Nephron (organoid): ENCODE data around the gene MPHOSPH9.
A peak's percentile ranks its signal among the peaks of the same experiment; 100 is the strongest.

Experiments
- H3K27ac Mint-ChIP-seq, 3 experiments: 2 replicates each; pipeline ENCODE4 v1.8.0; 2020; ENCODE audit warnings: mixed read lengths in 3 of 3, mild to moderate bottlenecking in 2 of 3, moderate library complexity in 1 of 3
- H3K27me3 Mint-ChIP-seq: 2 replicates; pipeline ENCODE4 v1.8.0; 2021; ENCODE audit warnings: low read depth, mild to moderate bottlenecking, moderate library complexity, mixed read lengths
- H3K36me3 Mint-ChIP-seq: 2 replicates; pipeline ENCODE4 v1.8.0; 2020; ENCODE audit warnings: low read depth, mixed read lengths
- H3K4me1 Mint-ChIP-seq: 2 replicates; pipeline ENCODE4 v1.8.0; 2020; ENCODE audit warnings: mixed read lengths
- H3K4me3 Mint-ChIP-seq, 3 experiments: 2 replicates each; pipeline ENCODE4 v1.8.0; 2020; ENCODE audit warnings: mild to moderate bottlenecking in 3 of 3, mixed read lengths in 3 of 3, moderate library complexity in 2 of 3
- H3K9me3 Mint-ChIP-seq: 2 replicates; pipeline ENCODE4 v1.8.0; 2020; ENCODE audit warnings: mixed read lengths
- TF ChIP-seq, protein P1 (sequence below), 3 experiments: fragments of 200-600 bp; sonication (generic); IDR thresholded peaks; one replicate each; pipeline ENCODE4 v1.5.0; 2021; ENCODE audit warnings: antibody characterized with exemption in 3 of 3; ENCODE audit not compliant: unreplicated experiment in 3 of 3

Gene MPHOSPH9

DNA sequence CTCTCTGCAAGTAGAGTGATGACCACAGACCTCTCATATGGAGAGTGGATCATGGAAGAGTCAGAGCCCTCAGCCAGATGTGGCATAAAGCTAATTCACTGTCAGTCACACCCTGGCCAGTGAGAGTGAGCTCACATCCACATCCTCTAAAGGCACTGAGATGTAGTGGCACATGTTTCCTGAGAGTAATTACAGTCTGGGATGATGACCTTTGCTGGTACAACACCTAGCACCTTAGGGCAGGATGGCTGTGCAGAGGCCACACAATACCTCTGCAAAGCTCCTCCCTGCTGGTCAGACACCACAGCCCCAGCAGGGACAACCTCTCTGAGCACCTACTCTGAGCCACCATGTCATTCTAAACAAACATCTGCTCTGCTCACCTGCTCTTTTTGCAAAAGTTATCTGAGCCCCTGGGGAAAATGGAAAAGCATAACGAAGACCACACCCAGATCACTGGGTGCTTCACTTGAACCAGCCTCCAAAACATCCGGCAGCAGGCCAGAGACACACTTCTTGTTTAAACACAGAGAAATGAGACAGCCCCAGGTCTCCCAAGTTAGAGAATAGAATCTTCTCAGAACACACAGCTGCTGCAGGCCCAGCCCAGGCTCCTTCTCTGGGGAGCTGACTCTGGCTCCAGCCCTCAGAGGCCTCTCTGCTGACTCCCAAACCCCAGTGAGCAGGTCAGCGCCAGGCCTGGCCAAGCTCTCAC, 112.3 kb downstream of the MPHOSPH9 start:
- Mint-ChIP-seq H3K36me3 (no peaks in the 10 kb centered on the region), H3K9me3 (no peaks in the 10 kb centered on the region), H3K27me3 (no peaks in the 10 kb centered on the region), H3K4me3 (no peak overlapping the region), H3K27ac (no peak overlapping the region), H3K4me1 (peaks cover 5% of the 10 kb centered on the region)
- TF ChIP-seq, protein P1, sequence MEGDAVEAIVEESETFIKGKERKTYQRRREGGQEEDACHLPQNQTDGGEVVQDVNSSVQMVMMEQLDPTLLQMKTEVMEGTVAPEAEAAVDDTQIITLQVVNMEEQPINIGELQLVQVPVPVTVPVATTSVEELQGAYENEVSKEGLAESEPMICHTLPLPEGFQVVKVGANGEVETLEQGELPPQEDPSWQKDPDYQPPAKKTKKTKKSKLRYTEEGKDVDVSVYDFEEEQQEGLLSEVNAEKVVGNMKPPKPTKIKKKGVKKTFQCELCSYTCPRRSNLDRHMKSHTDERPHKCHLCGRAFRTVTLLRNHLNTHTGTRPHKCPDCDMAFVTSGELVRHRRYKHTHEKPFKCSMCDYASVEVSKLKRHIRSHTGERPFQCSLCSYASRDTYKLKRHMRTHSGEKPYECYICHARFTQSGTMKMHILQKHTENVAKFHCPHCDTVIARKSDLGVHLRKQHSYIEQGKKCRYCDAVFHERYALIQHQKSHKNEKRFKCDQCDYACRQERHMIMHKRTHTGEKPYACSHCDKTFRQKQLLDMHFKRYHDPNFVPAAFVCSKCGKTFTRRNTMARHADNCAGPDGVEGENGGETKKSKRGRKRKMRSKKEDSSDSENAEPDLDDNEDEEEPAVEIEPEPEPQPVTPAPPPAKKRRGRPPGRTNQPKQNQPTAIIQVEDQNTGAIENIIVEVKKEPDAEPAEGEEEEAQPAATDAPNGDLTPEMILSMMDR (IDR thresholded peaks at IDR 0.05; ENCODE audit: unreplicated experiment in 3 of 3) = no peak

DNA sequence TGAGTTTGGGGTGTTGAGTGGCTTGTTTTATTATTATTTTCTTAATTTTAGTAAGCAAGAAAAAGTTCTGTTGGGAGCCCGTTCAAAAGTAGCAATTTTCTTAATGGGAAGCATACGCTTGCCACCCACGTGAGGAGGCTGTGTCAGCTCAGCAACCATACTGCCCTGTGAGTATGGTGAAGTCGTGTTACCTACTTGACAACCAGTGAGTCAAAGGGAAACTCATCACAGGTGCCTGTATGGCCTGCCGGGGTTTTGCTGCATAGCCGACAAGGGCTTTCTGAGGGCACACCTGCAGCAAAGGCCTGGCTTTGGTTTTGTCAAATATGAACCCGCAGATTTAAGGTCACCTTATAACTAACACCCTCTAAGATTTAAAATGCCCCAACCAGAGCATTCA, 113.1 kb downstream of the MPHOSPH9 start:
- Mint-ChIP-seq H3K4me1 (peaks cover 12% of the 10 kb centered on the region), H3K27ac (no peak overlapping the region), H3K27me3 (no peaks in the 10 kb centered on the region), H3K9me3 (no peaks in the 10 kb centered on the region), H3K36me3 (no peaks in the 10 kb centered on the region), H3K4me3 (no peak overlapping the region)
- TF ChIP-seq, protein P1 (IDR thresholded peaks at IDR 0.05; ENCODE audit: unreplicated experiment in 3 of 3) = no peak

DNA sequence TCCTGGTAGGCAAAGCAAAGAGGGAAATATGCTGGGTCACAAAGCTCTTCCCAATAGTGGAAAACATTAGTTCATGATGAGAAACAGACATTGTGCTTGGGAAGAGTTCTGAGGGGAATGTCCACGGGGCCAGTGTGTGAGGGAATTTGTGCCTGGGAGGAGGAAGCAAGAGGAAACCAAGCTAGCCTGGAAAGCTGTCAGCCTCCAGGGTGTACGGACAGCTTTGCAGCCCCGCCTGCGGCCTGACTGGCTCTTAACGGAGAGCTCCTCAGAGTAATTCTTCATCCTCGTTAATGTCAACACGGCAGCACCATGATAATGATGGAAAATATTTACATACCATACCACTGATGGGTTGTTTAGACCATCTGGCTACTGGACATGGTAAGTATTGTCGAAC, 114.4 kb downstream of the MPHOSPH9 start:
- Mint-ChIP-seq H3K27ac (no peak overlapping the region), H3K27me3 (no peaks in the 10 kb centered on the region), H3K4me1 (peaks cover 16% of the 10 kb centered on the region), H3K4me3 (no peak overlapping the region), H3K9me3 (no peaks in the 10 kb centered on the region), H3K36me3 (no peaks in the 10 kb centered on the region)
- TF ChIP-seq, protein P1 (IDR thresholded peaks at IDR 0.05; ENCODE audit: unreplicated experiment in 3 of 3) = no peak

DNA sequence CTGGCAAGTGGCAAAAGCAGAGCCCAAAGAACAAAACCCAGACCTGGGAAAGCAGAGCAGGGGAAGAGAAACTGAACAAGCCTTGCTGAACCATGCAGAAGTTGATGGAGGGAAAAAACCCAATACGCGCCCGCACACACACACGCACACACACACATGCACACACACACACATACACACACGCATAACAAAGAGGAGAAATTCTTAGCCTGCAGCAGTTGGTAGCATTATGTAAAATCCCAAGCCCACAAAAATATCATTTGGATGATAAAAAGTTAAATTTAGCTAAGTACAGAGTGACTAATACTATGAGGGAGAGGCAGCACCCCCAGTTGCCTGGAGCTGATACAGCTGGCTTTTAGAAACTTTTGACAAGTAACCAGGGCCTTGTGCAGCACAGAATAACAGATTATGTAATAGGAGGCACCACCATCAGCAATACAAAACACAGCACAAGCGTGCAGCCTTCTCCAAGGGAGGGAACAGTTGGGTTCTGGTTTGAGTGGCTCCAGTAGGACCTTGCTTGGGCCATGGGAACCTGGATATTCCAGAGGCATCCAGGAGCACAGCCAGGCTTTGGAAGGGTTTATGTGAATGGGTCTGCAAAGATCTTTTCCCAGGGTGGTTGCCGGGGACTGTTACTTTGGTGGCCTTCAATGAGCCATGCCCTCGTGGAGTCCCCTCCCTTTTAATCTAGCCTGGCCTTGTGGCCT, 117.4 kb downstream of the MPHOSPH9 start:
- Mint-ChIP-seq H3K27ac (peak overlapping the region; percentile 79 to 89 (median 80)), H3K4me1 (peaks cover 21% of the 10 kb centered on the region), H3K27me3 (no peaks in the 10 kb centered on the region), H3K36me3 (no peaks in the 10 kb centered on the region), H3K4me3 (no peak overlapping the region), H3K9me3 (no peaks in the 10 kb centered on the region)
- TF ChIP-seq, protein P1 (IDR thresholded peaks at IDR 0.05; ENCODE audit: unreplicated experiment in 3 of 3) = no peak

DNA sequence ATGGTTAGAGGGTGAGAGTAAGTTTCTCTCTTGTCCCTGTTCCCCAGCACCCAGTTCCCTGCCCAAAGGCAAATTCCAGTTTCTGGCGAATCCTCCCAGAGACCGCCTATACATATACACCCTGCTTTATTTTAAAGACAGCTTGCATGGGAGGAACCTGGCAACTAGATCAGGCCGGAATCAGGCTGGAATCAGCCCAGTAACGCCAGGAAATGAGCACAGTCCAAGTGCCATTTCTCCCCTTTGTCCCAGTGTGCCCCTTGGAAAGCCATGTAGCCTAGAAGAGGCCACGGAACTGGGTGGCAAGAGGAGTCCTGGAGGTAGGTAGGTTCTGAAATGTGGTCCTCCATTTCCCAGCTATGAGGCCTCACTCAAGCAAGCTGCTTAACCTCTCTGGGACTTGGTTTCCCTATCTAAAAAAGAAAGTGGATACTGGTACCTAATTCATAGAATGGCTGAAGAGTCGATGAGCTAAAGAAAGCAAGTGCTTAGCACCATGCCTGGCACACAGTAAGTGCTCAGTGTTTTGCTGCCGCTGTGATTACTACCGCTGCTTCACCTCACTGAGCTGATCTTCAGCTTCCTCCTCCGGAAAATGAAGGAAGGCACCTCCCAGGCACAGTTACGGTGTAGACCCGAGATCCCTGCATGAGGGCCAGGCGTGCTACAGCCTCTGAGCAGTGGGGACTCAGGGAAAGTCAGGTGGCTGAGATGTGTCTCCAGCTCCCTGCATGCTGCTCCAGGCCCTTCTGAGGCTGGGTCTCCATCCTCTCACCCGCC, 118.4 kb downstream of the MPHOSPH9 start:
- TF ChIP-seq, protein P1 (IDR thresholded peaks at IDR 0.05; ENCODE audit: unreplicated experiment in 3 of 3) = no peak
- peak overlapping the region in 2 of 3 experiments; percentile 79 to 80 for H3K27ac Mint-ChIP-seq
- no peak overlapping the region for H3K4me3 Mint-ChIP-seq
- no peaks in the 10 kb centered on the region for H3K9me3 Mint-ChIP-seq
- H3K4me1 Mint-ChIP-seq = peaks cover 21% of the 10 kb centered on the region
- H3K36me3 Mint-ChIP-seq = no peaks in the 10 kb centered on the region
- no peaks in the 10 kb centered on the region for H3K27me3 Mint-ChIP-seq
